ENCODE measurements around the gene AHNAK.
A peak's percentile ranks its signal among the peaks of the same experiment; 100 is the strongest.

AHNAK gene

GRCh38 chr11:62505059-62505439, 41.6 kb downstream of the AHNAK start:
- peak; percentile 16 for DNase-seq
- no peak overlapping the region for H3K27ac ChIP-seq
- no peaks in the 10 kb centered on the region for H3K27me3 ChIP-seq (replicated peaks)
- H3K4me3 ChIP-seq (ENCODE audit: low read depth, low read length) = peak overlapping the region; percentile 38
- H3K36me3 ChIP-seq (replicated peaks) = no peaks in the 10 kb centered on the region
- TF ChIP-seq CTCF (IDR thresholded peaks at IDR 0.05; ENCODE audit: low read depth, low read length, missing control alignments) = no peak
- in situ Hi-C loops (cut with HindIII; ENCODE audit: low pct_ligation_motif_present, low sequenced_read_pairs) = no loop called here

GRCh38 chr11:62504158-62504973, 42.2 kb downstream of the AHNAK start:
- DNase-seq = no peak
- Histone ChIP-seq H3K27ac (no peak overlapping the region), H3K4me3 (ENCODE audit: low read depth, low read length) (no peak overlapping the region), H3K27me3 (replicated peaks) (no peaks in the 10 kb centered on the region), H3K36me3 (replicated peaks) (no peaks in the 10 kb centered on the region)
- TF ChIP-seq CTCF (IDR thresholded peaks at IDR 0.05; ENCODE audit: low read depth, low read length, missing control alignments) = no peak
- in situ Hi-C loops (cut with HindIII; ENCODE audit: low pct_ligation_motif_present, low sequenced_read_pairs) = no loop called here

GRCh38 chr11:62502030-62502730, 44.4 kb downstream of the AHNAK start:
- Histone ChIP-seq H3K27me3 (replicated peaks) (no peaks in the 10 kb centered on the region), H3K27ac (no peak overlapping the region), H3K36me3 (replicated peaks) (no peaks in the 10 kb centered on the region), H3K4me3 (ENCODE audit: low read depth, low read length) (no peak overlapping the region)
- DNase-seq = no peak
- no peak for TF ChIP-seq CTCF (IDR thresholded peaks at IDR 0.05; ENCODE audit: low read depth, low read length, missing control alignments)
- in situ Hi-C loops (cut with HindIII; ENCODE audit: low pct_ligation_motif_present, low sequenced_read_pairs) = no loop called here

GRCh38 chr11:62501432-62501891, 45.1 kb downstream of the AHNAK start:
- no peaks in the 10 kb centered on the region for H3K36me3 ChIP-seq (replicated peaks)
- H3K4me3 ChIP-seq (ENCODE audit: low read depth, low read length) = no peak overlapping the region
- no peak for DNase-seq
- no peak overlapping the region for H3K27ac ChIP-seq
- no peaks in the 10 kb centered on the region for H3K27me3 ChIP-seq (replicated peaks)
- in situ Hi-C loops (cut with HindIII; ENCODE audit: low pct_ligation_motif_present, low sequenced_read_pairs) = no loop called here
- no peak for TF ChIP-seq CTCF (IDR thresholded peaks at IDR 0.05; ENCODE audit: low read depth, low read length, missing control alignments)

GRCh38 chr11:62500650-62501030, 46.0 kb downstream of the AHNAK start:
- no peaks in the 10 kb centered on the region for H3K27me3 ChIP-seq (replicated peaks)
- no peak overlapping the region for H3K27ac ChIP-seq
- H3K4me3 ChIP-seq (ENCODE audit: low read depth, low read length) = no peak overlapping the region
- no peak for DNase-seq
- TF ChIP-seq CTCF (IDR thresholded peaks at IDR 0.05; ENCODE audit: low read depth, low read length, missing control alignments) = no peak
- in situ Hi-C loops (cut with HindIII; ENCODE audit: low pct_ligation_motif_present, low sequenced_read_pairs) = no loop called here
- H3K36me3 ChIP-seq (replicated peaks) = no peaks in the 10 kb centered on the region
